Fibroblast of pulmonary artery (primary cell): ENCODE data around the gene SMNDC1.

ENCODE experiments used
- DNase-seq: peaks from one replicate; pipeline ENCODE4 v3.0.0-alpha.2; 2010; ENCODE audit warnings: low read depth
- H3K4me3 ChIP-seq: replicated peaks from 2 replicates; pipeline ENCODE4 v1.5.1; 2011; ENCODE audit warnings: low read depth, mild to moderate bottlenecking, control low read depth, low read length, moderate library complexity
- TF ChIP-seq, protein P1 (sequence below): IDR thresholded peaks from 2 replicates; pipeline ENCODE4 v1.5.1; 2011; ENCODE audit warnings: mild to moderate bottlenecking, control low read depth, low read length, inconsistent platforms; ENCODE audit errors: missing control alignments

The SMNDC1 gene

GRCh38 chr10:110306452-110306768 lies 1.7 kb upstream of the SMNDC1 start:
- no peak overlapping the region for H3K4me3 ChIP-seq

DNA sequence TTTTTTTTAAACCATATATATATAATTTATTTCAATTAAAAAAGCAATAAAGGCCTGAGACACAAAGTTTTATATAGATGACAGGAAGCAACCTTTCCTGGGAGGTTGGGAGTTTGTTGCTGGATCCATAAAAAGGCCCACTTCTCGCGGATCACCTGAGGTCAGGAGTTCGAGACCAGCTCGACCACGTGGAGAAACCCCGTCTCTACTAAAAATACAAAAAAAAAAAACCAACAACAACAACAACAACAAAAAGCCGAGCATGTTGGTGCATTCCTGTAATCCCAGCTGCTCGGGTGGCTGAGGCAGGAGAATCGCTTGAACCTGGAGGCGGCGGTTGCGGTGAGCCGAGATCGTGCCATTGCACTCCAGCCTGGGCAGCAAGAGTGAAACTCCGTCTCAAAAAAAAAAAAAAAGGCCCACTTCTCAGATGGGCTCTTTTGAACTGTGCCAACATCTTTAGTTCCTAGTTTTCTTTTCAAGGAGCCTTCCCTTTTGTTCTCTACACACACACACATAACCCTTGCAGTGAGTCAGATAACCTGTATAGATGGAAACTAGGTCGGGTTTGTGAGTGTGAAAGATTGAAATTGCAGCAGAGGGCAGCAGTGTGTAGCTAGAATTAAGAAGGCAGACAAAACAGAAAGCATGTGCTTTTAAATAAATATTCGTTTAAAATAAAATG lies 1.2 kb upstream of the SMNDC1 start:
- TF ChIP-seq, protein P1, sequence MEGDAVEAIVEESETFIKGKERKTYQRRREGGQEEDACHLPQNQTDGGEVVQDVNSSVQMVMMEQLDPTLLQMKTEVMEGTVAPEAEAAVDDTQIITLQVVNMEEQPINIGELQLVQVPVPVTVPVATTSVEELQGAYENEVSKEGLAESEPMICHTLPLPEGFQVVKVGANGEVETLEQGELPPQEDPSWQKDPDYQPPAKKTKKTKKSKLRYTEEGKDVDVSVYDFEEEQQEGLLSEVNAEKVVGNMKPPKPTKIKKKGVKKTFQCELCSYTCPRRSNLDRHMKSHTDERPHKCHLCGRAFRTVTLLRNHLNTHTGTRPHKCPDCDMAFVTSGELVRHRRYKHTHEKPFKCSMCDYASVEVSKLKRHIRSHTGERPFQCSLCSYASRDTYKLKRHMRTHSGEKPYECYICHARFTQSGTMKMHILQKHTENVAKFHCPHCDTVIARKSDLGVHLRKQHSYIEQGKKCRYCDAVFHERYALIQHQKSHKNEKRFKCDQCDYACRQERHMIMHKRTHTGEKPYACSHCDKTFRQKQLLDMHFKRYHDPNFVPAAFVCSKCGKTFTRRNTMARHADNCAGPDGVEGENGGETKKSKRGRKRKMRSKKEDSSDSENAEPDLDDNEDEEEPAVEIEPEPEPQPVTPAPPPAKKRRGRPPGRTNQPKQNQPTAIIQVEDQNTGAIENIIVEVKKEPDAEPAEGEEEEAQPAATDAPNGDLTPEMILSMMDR = peak; percentile 75
- peak; percentile 94 for DNase-seq
- H3K4me3 ChIP-seq = peak overlapping the region; percentile 92

More at GRCh38 chr10:110306452-110306768, 1.7 kb upstream of the SMNDC1 start:
- no peak for DNase-seq
- TF ChIP-seq, protein P1 = no peak

DNA sequence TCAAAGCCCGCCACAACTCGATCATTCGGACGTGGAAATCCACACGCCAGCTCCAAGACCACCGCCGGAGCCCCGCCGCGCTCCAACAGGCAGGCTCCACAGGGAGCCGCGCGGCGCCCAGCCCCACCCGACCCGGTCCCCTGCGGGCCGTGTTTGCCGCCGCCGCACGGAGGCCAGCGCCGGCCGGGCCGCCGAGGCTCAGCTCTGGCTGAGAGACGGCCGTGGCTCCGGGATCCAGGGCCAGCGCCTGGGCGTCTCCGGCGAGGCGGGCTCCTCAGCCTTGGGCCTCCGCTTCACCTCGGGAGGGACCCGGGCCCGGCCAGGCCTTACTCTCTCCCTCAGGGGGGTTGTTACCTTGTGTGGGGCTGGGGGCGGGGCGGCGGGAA lies 333 bp downstream of the SMNDC1 start:
- no peak for DNase-seq
- peak overlapping the region; percentile 92 for H3K4me3 ChIP-seq
- TF ChIP-seq, protein P1 = no peak

DNA sequence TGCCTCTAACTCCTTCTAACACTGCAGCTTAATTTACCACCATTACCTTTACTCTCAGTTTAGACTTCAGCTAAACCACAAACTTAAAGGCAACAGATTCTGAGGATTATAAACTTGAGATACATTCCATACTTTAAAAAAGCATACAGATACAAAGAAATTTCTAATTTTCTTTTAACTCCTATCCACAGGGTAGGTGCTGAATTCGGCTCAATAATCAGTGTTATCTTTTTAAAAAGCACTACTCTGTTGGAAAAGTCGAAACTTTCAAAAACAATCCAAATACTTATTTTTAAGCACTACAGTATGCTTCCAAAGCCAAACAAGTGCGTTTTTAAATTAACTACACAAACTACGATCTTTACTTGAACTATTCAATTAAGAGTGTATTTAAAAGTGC lies 1.0 kb downstream of the SMNDC1 start:
- TF ChIP-seq, protein P1 = no peak
- no peak for DNase-seq
- peak overlapping the region; percentile 92 for H3K4me3 ChIP-seq

DNA sequence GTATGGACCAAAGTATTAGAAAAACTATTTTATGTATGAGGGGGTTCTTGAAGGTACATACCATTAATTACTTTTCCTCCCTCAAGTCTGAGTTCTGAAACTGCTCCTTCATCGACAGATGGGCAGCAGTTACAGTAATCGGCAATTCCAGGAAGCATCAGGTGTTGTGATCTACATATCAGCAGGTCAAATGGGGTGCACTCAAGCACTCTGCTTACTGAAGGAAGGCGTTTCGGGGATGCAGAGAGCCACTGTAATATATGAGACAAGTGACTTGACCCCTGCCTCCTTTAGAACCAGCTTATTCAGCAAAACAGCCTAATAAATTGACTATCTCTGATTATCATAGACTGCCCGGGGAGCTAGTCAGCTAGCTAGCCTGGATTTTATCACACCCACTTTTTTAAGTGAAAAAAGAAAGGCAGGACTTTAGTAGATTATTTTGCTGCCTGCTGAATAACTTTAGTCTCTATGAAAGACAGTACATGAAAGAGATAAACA lies 4.2 kb downstream of the SMNDC1 start:
- H3K4me3 ChIP-seq = no peak overlapping the region
- TF ChIP-seq, protein P1 = no peak

GRCh38 chr10:110296966-110297365 lies 7.8 kb downstream of the SMNDC1 start:
- TF ChIP-seq, protein P1 = no peak
- H3K4me3 ChIP-seq = no peak overlapping the region
- DNase-seq = no peak

More for the DNA sequence above, 4.2 kb downstream of the SMNDC1 start:
- no peak for DNase-seq

DNA sequence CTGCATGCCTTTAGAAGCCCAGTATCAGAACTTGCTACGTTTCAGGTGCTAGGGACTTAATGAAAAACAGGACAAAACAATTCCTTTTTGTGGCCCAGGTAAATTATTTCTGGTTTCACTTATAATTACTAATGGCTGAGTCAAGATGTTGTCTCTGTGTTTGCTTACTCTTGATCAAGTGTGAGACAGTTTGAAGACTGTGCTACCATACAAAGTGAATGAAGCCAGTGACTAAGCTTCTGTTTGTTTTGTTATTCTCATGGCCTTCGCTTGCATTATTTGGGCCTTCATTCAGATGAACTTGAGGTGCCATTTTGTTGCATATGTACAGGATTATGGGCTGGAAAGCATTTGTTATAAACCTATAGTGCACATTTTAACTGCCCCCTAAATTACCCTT lies 17.9 kb downstream of the SMNDC1 start:
- DNase-seq = no peak
- TF ChIP-seq, protein P1 = no peak
- H3K4me3 ChIP-seq = no peak overlapping the region
